NCI-H128 (cell line): ENCODE measurements around the gene MTMR11.

Experiments used
- DNase-seq: peaks from one replicate; lab custom pipeline; 2025; ENCODE audit not compliant: unreplicated experiment; lab: John Stamatoyannopoulos, UW

MTMR11 gene

DNA sequence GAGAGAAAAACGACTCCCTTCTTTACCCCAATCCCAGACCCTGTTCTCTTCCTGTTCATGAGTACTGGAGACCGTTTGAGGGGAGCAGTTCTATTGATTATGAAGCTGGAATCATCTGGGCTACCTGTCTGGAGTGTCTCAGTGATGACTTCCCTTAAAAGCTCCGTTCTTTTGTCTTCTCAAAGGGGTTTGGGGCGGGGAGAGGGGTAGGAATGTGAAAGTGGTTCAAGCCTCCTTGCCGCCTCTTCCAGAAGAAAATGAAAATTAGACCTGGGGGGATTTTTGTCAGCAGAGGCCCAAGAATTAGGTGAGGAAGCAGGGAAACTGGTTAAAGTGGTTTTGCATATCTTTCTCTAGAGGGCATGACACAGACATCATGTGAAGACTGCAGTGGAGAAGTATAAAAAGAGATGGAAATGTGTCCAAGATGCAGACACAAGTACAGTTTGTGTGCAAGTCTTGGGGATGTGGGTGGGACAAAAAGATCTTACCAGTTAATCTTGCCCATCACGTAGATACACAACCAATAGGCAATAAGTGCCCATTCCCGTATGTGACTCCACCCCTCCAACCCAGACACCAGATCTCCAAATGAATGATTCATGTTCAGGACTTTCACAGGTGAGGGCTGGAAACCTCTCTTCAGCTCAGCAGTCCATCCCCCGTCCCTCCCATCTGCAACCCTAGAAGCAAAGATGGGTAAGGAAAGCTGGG lies 470 bp upstream of the MTMR11 start:
- DNase-seq = no peak

DNA sequence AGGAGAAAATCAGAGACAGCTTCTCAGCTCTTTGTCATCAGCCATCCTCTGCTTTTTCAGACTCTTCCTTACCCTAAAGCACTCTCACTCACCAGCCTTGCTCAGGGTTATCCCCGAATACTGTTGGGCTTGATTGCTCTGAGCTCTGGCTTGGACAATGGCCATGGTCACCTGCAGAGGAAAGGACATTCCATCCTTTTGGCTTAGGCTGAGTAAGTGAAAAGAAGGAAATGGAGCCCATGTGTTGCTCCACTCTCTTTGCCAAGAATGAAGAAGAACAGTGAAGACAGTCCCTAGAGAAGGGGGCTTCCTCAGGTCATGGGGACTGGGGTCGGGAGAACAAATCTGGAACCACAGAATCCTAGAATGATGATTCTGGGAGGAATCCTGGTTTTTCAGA lies 2.3 kb downstream of the MTMR11 start:
- DNase-seq = no peak

DNA sequence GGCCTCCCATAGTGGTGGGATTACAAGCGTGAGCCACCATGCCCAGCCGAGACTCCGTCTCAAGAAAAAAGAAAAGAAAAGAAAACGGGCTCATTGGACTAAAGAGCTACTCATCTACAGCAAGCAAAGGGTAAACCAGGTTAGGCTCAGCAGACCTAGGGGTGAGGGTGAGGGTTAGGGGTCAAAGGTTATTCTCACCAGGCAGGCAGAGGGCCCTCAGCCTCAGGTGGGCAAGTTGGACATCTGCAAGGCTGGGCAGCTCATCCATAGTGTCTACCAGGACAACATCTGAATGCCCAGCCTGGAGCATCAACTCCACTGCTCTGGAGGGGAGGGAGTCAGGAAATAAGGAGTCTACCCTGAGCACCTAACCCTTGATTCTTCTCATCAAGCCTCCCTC lies 3.5 kb downstream of the MTMR11 start:
- no peak for DNase-seq

GRCh38 chr1:149932474-149932873 lies 4.2 kb downstream of the MTMR11 start:
- no peak for DNase-seq

GRCh38 chr1:149931212-149931790 lies 5.4 kb downstream of the MTMR11 start:
- DNase-seq = no peak

DNA sequence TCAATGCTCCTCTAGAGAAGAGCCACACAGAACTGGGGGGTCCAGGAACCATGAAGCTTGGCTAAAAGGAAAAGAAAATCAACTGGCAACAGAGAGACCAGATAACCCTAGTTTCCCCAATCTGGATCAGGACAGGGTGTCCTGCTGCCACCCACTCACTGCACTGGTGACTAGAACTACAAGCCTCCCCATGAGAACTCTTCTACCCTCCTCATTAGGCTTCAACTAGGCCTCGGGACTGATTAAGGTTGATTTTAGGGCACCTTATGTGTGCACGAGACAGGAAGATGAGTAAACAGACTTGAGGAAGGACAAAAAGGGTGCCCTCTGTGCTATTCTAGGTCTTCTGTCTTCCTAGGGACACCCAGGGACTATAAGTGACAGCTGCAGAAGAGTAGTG lies 6.8 kb downstream of the MTMR11 start:
- no peak for DNase-seq

DNA sequence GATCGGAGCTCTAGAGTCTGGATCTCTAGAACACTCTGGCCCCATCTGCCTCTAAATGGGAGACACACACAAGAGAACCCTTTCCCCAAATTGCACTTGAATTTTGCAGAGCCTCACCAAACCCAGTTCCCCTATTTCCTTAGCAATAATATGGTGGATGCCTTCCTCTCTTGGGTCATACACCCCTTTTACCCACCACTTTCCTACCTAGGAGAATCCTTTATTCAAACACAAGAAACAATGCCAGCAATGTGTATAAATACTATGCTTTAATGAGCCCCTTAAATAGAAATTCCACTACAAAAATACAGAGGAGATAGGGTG lies 8.3 kb downstream of the MTMR11 start:
- DNase-seq = no peak

GRCh38 chr1:149927563-149928400 lies 8.9 kb downstream of the MTMR11 start, which contains the start of gene SF3B4:
Gene SF3B4, minus strand, starts transcription at chr1:149927803. Its CDS starts 44 bp downstream, at chr1:149927759.
- peak; percentile 93 for DNase-seq

DNA sequence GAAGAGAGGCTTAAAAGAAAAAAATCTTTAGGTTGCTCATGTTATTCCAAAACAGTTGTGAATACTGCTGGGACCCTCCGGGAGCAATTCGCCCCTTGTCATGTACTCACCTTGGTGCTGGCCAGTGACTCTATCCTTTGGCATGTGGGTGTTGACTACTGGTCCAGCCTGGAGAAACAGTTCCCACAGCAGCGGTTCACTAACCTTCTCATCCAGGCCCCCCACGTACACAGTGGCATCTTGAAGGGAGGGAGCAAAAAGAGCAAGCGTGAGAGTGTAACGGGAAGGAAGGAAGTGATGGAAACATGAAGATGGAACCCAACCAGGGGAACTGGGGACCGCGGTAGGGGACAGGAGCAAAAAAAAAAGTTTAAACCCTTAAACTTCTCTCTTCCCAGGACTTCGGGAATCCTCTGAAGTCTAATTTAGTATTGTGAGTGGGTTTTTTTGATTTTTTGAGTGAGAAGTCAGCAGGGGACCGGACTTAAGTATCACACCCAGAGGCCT lies 9.6 kb downstream of the MTMR11 start:
- DNase-seq = no peak

GRCh38 chr1:149926296-149926695 lies 10.4 kb downstream of the MTMR11 start:
- no peak for DNase-seq

GRCh38 chr1:149925751-149926150 lies 10.9 kb downstream of the MTMR11 start:
- DNase-seq = no peak

DNA sequence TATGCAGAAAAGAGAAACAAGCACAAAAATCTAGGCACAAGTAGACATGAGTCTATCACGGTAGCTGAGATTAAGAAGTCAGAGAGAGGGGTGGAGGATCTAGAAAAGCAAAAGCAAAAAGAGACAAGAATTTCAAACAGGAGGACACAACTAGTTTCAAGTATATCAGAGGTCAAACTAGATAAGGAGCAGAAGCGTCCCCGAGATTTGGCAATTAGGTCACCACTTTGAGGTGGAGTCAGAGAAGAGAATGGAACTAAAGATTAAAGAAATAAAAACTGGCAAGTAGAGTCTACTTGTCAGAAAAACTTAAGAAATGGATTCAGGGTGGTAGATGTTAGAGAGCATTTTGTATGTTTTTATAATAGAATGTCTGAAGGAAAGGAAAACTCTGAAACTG lies 11.3 kb downstream of the MTMR11 start:
- no peak for DNase-seq

DNA sequence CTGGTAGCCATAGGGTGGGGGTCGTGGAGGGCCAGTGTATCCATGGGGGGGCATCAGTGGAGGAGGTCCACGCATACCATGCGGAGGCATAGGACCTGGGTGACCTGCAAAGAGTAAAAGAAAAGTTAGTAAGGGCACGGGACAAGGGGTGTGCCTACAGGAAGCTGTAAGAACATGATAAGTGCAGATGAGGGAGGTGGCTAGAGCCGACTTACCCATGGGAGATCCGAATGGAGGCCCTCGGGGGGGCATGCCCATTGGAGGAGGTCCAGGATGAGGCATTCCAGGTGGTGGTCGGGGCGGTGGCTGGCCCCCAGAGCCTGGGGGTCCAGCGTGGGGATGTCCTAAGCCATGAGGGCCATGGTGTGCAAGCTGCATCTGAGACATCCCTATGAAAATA lies 13.1 kb downstream of the MTMR11 start:
- no peak for DNase-seq

DNA sequence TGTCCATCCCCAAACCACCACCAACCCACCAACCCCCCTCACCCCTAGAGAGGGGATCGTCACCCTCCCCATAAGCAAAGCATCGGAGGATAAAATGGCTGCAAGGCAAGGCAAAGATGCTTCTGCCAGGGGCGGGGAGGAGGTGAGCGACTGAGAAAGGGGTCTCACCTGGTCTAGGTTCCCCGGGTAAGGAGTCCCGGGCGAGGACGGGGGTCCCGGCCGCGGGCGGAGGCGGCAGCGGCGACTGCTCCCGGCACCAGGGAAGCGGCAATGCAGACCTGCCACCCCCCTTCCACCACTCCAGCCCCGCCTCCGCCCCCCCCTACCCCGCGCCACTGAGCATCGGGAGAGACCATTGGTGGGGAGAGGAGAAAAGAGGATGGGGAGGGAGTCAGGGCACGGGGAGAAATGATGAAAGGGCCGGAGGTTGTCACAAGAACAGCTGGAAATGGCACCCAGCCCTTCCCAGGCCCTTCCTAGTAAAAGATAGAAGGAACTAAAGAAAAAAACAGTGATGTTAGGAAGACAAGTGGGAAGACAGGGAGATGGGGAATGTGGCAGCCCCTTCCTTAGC lies 19.0 kb downstream of the MTMR11 start, which contains the start of gene SV2A:
Gene SV2A, minus strand, starts transcription at position 274 of the 574 bp plus-strand sequence. CDS start 4,004 bp downstream, outside the sequence.
- peak; percentile 47 for DNase-seq

DNA sequence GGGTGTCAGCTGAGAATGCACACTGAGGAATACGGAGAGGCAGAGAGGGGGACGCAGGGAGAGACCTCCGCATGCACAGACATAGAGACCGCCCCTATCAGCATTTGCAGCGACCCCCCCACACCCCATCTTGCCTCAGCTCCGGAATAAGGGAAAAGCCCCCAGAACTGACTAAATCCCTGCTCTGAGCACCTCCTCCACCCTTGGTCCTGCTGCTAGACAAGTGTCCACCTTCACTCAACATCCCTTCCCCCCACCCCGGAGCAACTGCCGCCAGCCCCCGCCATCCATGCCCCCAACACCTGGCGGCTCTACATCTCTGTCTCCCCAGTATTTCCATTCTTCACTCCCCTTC lies 19.8 kb downstream of the MTMR11 start:
- DNase-seq = no peak

DNA sequence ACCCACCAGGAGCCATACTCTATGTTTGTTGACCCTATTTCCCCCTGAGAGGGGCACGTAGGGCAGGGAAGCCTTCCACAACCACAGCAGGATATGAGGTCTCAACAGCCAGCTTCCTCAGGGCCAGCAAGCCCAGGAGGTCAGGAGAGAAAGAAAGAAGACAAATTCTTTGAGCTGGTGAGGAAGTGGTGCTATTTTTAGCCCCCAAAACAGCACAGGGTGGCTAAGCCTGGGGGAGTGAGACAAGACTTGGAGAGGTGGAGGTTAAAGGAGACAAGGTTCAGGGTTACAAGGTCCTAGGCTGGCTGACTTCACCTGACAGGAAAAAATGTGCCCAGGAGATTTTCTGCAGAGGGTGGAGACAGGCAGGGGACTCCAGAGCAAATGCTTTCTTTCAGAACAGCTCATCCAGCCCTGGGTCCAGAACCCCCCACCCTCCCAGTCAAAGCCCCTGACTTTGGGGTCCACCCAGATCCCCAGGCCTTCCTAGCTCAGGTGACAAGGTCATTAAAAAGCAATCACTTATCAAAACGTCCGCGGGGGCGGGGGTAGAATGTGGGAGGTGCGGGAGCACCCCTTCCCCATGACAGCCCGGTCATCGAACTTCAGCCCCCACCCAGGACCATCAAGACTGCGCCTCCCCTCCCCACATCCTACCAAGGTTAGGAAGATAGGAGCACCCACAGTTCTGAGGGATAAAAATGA lies 20.3 kb downstream of the MTMR11 start:
- no peak for DNase-seq

GRCh38 chr1:149915429-149916192 lies 21.1 kb downstream of the MTMR11 start:
- no peak for DNase-seq

DNA sequence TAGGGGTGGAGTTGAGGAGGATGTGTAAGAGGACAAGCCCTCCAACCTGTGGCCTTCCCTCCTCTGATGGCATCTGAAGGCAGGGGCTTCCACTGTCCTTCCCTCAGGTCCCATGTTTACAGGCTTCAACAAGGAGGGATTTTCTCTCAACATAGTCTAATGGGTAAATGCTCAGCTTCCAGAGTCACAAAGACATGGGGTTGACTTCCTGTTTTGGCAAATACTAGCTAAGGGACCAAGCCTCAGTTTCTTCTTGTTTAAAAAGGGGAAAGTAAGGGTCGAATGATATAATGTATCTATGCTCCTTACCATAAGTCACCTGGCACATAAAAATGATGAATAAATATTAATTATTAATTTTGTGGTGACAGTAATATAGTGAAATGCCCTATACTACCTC lies 22.1 kb downstream of the MTMR11 start:
- no peak for DNase-seq

DNA sequence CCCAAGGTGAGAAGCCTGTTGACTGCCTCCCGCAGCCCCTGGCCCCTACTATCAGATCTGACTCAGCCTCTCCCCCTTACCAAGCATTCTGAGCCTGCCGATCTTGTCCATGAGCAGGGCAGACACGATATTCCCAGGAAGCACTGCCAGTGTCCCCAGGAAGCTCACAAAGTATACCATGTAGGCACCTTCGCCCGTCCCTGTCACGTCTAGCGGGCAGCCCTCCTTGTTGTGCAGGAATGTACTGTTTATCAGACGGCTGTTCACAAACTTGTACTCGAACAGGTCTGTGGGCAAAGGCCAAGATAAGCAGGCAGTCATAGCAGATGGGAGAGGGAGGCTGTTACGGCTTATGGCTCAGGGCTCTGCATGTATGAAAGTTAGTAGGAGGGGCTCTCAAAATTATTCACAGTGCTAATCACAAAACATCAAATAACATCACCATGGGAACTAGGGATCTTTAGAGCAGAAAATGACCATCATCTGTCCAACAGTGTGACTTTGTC lies 30.1 kb downstream of the MTMR11 start:
- no peak for DNase-seq
